H9 (cell line): Measurements from ENCODE around the gene XDH. TPM values are rescaled to one million over a fixed set of nuclear protein-coding genes. Genes with fewer than 3 reads are reported as not detected.

Source experiments
- DNase-seq: peaks from one replicate; pipeline ENCODE4 v3.0.0-alpha.2; 2017
- H2AFZ ChIP-seq: one replicate; pipeline ENCODE4 v1.6.1; 2013; ENCODE audit warnings: mild to moderate bottlenecking, low read length, control low read depth, moderate library complexity
- H2AK5ac ChIP-seq: 2 replicates; pipeline ENCODE4 v1.6.1; 2013; ENCODE audit warnings: low read length, control low read depth, mixed read lengths; ENCODE audit not compliant: insufficient read length
- H2BK120ac ChIP-seq: one replicate; pipeline ENCODE4 v1.6.1; 2013; ENCODE audit warnings: low read depth, mild to moderate bottlenecking, low read length, control low read depth, inconsistent platforms; ENCODE audit not compliant: poor library complexity, severe bottlenecking
- H2BK12ac ChIP-seq: 2 replicates; pipeline ENCODE4 v1.6.1; 2013; ENCODE audit warnings: low read length, control low read depth, mixed read lengths, low read depth; ENCODE audit not compliant: insufficient read length
- H2BK15ac ChIP-seq: 2 replicates; pipeline ENCODE4 v1.6.1; 2013; ENCODE audit warnings: low read depth, low read length, control low read depth
- H2BK20ac ChIP-seq: one replicate; pipeline ENCODE4 v1.6.1; 2013; ENCODE audit warnings: low read depth, mild to moderate bottlenecking, low read length, control low read depth, inconsistent platforms; ENCODE audit not compliant: poor library complexity, severe bottlenecking
- H2BK5ac ChIP-seq: 2 replicates; pipeline ENCODE4 v1.6.1; 2013; ENCODE audit warnings: low read length, control low read depth, mixed read lengths; ENCODE audit not compliant: insufficient read length
- H3K14ac ChIP-seq: 2 replicates; pipeline ENCODE4 v1.6.1; 2013; ENCODE audit warnings: low read length, control low read depth; ENCODE audit not compliant: insufficient read depth
- H3K18ac ChIP-seq: 2 replicates; pipeline ENCODE4 v1.6.1; 2013; ENCODE audit warnings: low read depth, mild to moderate bottlenecking, mixed read lengths, low read length, control low read depth; ENCODE audit not compliant: insufficient read length
- H3K23ac ChIP-seq: 2 replicates; pipeline ENCODE4 v1.6.1; 2013; ENCODE audit warnings: low read length, control low read depth, mixed read lengths, low read depth; ENCODE audit not compliant: insufficient read length
- H3K23me2 ChIP-seq: 2 replicates; pipeline ENCODE4 v1.6.1; 2013; ENCODE audit warnings: low read depth, mild to moderate bottlenecking, mixed read lengths, low read length, control low read depth; ENCODE audit not compliant: insufficient read length, poor library complexity, severe bottlenecking
- H3K27ac ChIP-seq: 2 replicates; pipeline ENCODE4 v1.5.1; 2013; ENCODE audit warnings: low read length, control low read depth, mixed read lengths, low read depth; ENCODE audit not compliant: insufficient read length
- H3K27me3 ChIP-seq: 2 replicates; pipeline ENCODE4 v1.6.1; 2013; ENCODE audit warnings: low read length, control low read depth, inconsistent platforms; ENCODE audit not compliant: insufficient read depth
- H3K4ac ChIP-seq: 2 replicates; pipeline ENCODE4 v1.6.1; 2013; ENCODE audit warnings: low read depth, mild to moderate bottlenecking, control low read depth, inconsistent platforms, low read length, moderate library complexity
- H3K4me1 ChIP-seq: 2 replicates; pipeline ENCODE4 v1.6.1; 2013; ENCODE audit warnings: low read length, control low read depth, inconsistent platforms; ENCODE audit not compliant: insufficient read depth
- H3K4me2 ChIP-seq: 2 replicates; pipeline ENCODE4 v1.6.1; 2013; ENCODE audit warnings: low read length, control low read depth, mixed read lengths; ENCODE audit not compliant: insufficient read length, insufficient read depth
- H3K56ac ChIP-seq: 2 replicates; pipeline ENCODE4 v1.6.1; 2013; ENCODE audit warnings: low read depth, mild to moderate bottlenecking, mixed read lengths, low read length, control low read depth; ENCODE audit not compliant: insufficient read length
- H3K79me1 ChIP-seq: 2 replicates; pipeline ENCODE4 v1.6.1; 2013; ENCODE audit warnings: low read depth, mild to moderate bottlenecking, moderate library complexity, low read length, control low read depth, inconsistent platforms; ENCODE audit not compliant: insufficient read depth, poor library complexity, severe bottlenecking
- H3K79me2 ChIP-seq: 2 replicates; pipeline ENCODE4 v1.6.1; 2013; ENCODE audit warnings: low read length, control low read depth, inconsistent platforms; ENCODE audit not compliant: insufficient read depth
- H3K9ac ChIP-seq: 2 replicates; pipeline ENCODE4 v1.6.1; 2013; ENCODE audit warnings: low read length, control low read depth, mixed read lengths; ENCODE audit not compliant: insufficient read length; ENCODE audit errors: extremely low read depth
- H3K9me3 ChIP-seq: one replicate; pipeline ENCODE4 v1.6.1; 2013; ENCODE audit warnings: low read depth, low read length, inconsistent platforms; ENCODE audit not compliant: control insufficient read depth
- H3T11ph ChIP-seq: one replicate; pipeline ENCODE4 v1.6.1; 2013; ENCODE audit warnings: mild to moderate bottlenecking, low read length, control low read depth, inconsistent platforms
- H4K20me1 ChIP-seq: one replicate; pipeline ENCODE4 v1.6.1; 2013; ENCODE audit not compliant: control insufficient read depth, insufficient read length, insufficient read depth
- H4K5ac ChIP-seq: 2 replicates; pipeline ENCODE4 v1.6.1; 2013; ENCODE audit warnings: low read depth, mild to moderate bottlenecking, mixed read lengths, low read length, control low read depth; ENCODE audit not compliant: insufficient read length
- H4K8ac ChIP-seq: replicated peaks from 2 replicates; pipeline ENCODE4 v1.6.1; 2013; ENCODE audit warnings: low read length, control low read depth, mixed read lengths, low read depth; ENCODE audit not compliant: insufficient read length
- H4K91ac ChIP-seq: 2 replicates; pipeline ENCODE4 v1.6.1; 2013; ENCODE audit warnings: low read depth, mild to moderate bottlenecking, moderate library complexity, mixed read lengths, low read length, control low read depth; ENCODE audit not compliant: insufficient read length
- H3K27ac Mint-ChIP-seq, 3 experiments: 2 replicates in 2 of 3; 3 replicates in 1 of 3; pipeline ENCODE4 v1.8.0; 2020 to 2021; ENCODE audit warnings: mixed read lengths in 3 of 3, mild to moderate bottlenecking in 1 of 3, moderate library complexity in 1 of 3
- H3K27me3 Mint-ChIP-seq: 2 replicates; pipeline ENCODE4 v1.8.0; 2021; ENCODE audit warnings: low read depth, mild to moderate bottlenecking, moderate library complexity, mixed read lengths
- H3K36me3 Mint-ChIP-seq, 3 experiments: 2 replicates in 2 of 3; 3 replicates in 1 of 3; pipeline ENCODE4 v1.8.0; 2020 to 2021; ENCODE audit warnings: low read depth in 3 of 3, mixed read lengths in 3 of 3; ENCODE audit not compliant: insufficient read depth in 1 of 3
- H3K4me1 Mint-ChIP-seq, 2 experiments: 2 replicates each; pipeline ENCODE4 v1.8.0; 2020; ENCODE audit warnings: mixed read lengths in 2 of 2
- H3K4me3 Mint-ChIP-seq, 2 experiments: 2 replicates in 1 of 2; 3 replicates in 1 of 2; pipeline ENCODE4 v1.8.0; 2020 to 2021; ENCODE audit warnings: mild to moderate bottlenecking in 2 of 2, mixed read lengths in 2 of 2, moderate library complexity in 1 of 2
- H3K9me3 Mint-ChIP-seq, 2 experiments: 2 replicates in 1 of 2; 3 replicates in 1 of 2; pipeline ENCODE4 v1.8.0; 2020; ENCODE audit warnings: mild to moderate bottlenecking in 2 of 2, mixed read lengths in 2 of 2, moderate library complexity in 1 of 2
- WGBS: extraction: QIAGEN DNeasy Blood & Tissue Kit; methylation state at CpG from one replicate; pipeline ENCODE4 v1.1.7; 2013; ENCODE audit warnings: missing lambda C conversion rate, low lambda C conversion rate, mixed read lengths; ENCODE audit not compliant: insufficient read length; ENCODE audit errors: extremely low coverage; 5-methylcytosine and 5-hydroxymethylcytosine counted together
- total RNA-seq: library from RNA; stranded (reverse); gene quantifications from 2 replicates; pipeline ENCODE4 v1.2.1, GENCODE V29; 2021
- TF ChIP-seq, protein P1 (sequence below): fragments of 200-600 bp; sonication (generic); conservative IDR thresholded peaks from 3 replicates; pipeline ENCODE4 v1.8.0; 2021; ENCODE audit warnings: antibody characterized with exemption, mild to moderate bottlenecking

Gene XDH
- total RNA-seq, 1 experiment from 2014 or later, result 1.4 TPM

DNA sequence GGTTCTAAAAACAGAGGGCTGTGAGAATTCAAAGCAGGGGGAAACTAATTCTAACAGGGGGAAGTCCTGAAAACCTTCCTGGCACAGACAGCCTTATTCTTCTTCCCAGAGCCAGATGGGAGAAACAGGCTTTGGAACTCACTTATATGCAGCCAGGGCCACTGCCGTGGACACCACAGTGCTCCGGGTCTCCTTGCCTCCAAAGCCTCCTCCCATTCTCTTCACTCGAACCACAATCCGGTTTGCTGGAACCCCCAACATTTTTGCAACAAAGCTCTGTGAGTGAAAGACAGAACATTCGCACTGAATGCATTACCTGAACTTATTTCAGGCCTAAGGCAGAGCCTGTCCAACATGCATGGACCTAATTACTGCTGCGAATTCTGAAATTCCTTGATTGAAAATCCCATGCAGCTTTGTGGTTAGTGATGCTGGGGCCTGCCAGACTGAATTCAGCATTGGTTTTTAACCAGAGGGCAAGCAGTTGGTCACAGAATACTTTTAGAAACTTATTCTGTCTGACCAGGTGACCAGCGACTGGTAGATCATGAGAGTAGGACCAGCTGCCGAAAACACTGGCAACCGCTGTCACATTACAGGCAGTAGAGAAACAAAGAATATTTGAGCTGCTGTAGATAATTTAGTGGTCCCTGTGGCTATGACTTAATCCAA, 48.6 kb downstream of the XDH start:
- H3K36me3 Mint-ChIP-seq, result peaks cover 0 to 3% (median 2%) of the 10 kb centered on the region in 3 experiments; a peak in 4 of 7 replicates
- Histone ChIP-seq H3K79me2 (no peaks in the 10 kb centered on the region), H3K23ac (no peak overlapping the region), H3K14ac (no peak overlapping the region), H4K5ac (no peak overlapping the region), H2BK20ac (no peak overlapping the region), H4K20me1 (no peaks in the 10 kb centered on the region), H3T11ph (no peak overlapping the region), H4K8ac (no peak overlapping the region), H3K27ac (no peak overlapping the region), H3K4ac (no peak overlapping the region), H2BK5ac (no peak overlapping the region), H2BK12ac (no peak overlapping the region), H3K4me2 (no peak overlapping the region), H4K91ac (no peak overlapping the region), H2AFZ (no peak overlapping the region), H3K56ac (no peak overlapping the region), H3K79me1 (no peaks in the 10 kb centered on the region), H3K9me3 (no peaks in the 10 kb centered on the region), H3K18ac (no peak overlapping the region), H2AK5ac (no peak overlapping the region), H3K27me3 (no peaks in the 10 kb centered on the region), H3K23me2 (no peaks in the 10 kb centered on the region), H3K9ac (no peak overlapping the region), H3K4me1 (no peaks in the 10 kb centered on the region), H2BK15ac (no peak overlapping the region), H2BK120ac (no peak overlapping the region)
- H3K4me1 Mint-ChIP-seq, result no peaks in the 10 kb centered on the region
- no peak for DNase-seq
- TF ChIP-seq, protein P1, sequence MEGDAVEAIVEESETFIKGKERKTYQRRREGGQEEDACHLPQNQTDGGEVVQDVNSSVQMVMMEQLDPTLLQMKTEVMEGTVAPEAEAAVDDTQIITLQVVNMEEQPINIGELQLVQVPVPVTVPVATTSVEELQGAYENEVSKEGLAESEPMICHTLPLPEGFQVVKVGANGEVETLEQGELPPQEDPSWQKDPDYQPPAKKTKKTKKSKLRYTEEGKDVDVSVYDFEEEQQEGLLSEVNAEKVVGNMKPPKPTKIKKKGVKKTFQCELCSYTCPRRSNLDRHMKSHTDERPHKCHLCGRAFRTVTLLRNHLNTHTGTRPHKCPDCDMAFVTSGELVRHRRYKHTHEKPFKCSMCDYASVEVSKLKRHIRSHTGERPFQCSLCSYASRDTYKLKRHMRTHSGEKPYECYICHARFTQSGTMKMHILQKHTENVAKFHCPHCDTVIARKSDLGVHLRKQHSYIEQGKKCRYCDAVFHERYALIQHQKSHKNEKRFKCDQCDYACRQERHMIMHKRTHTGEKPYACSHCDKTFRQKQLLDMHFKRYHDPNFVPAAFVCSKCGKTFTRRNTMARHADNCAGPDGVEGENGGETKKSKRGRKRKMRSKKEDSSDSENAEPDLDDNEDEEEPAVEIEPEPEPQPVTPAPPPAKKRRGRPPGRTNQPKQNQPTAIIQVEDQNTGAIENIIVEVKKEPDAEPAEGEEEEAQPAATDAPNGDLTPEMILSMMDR, result no peak
- peak overlapping the region in 1 of 3 experiments; percentile 62; a peak in 1 of 7 replicates for H3K27ac Mint-ChIP-seq
- no peaks in the 10 kb centered on the region for H3K27me3 Mint-ChIP-seq
- WGBS, result no CpG with 5 or more reads among the region's 9 CpGs
- no peak overlapping the region for H3K4me3 Mint-ChIP-seq
- H3K9me3 Mint-ChIP-seq, result no peaks in the 10 kb centered on the region
